H1 (cell line): Measurements from ENCODE around the gene MIX23.

Experiments
- CBX5 ChIP-seq: fragments of 300-800, 300-1000 bp; sonication (generic); IDR thresholded peaks from 2 replicates; pipeline ENCODE4 v1.7.1; 2016; ENCODE audit warnings: antibody characterized with exemption, low read length, low read depth
- CTCF ChIP-seq, 3 experiments: IDR thresholded peaks; 1 replicate in 2 of 3; 2 replicates in 1 of 3; pipeline versions ENCODE4 v1.5.1 to v1.6.1; 2011; ENCODE audit warnings: low read length in 3 of 3, mild to moderate bottlenecking in 3 of 3, inconsistent platforms in 2 of 3, low read depth in 1 of 3, moderate library complexity in 1 of 3; ENCODE audit not compliant: insufficient read depth in 1 of 3; ENCODE audit errors: control extremely low read depth in 1 of 3
- EGR1 ChIP-seq: IDR thresholded peaks from 2 replicates; pipeline ENCODE4 v1.6.1; 2011; ENCODE audit warnings: low read depth, low read length, borderline replicate concordance
- EZH2 ChIP-seq: fragments of 200-600 bp; sonication (generic); IDR thresholded peaks from 2 replicates; pipeline ENCODE4 v1.7.1; 2012; ENCODE audit warnings: low read depth, mild to moderate bottlenecking, moderate library complexity, low read length, inconsistent platforms; ENCODE audit not compliant: severe bottlenecking
- KDM1A ChIP-seq: fragments of 200-600, 300-600 bp; sonication (generic); IDR thresholded peaks from 2 replicates; pipeline ENCODE4 v1.7.1; 2016; ENCODE audit warnings: mild to moderate bottlenecking, low read length, borderline replicate concordance
- POLR2A ChIP-seq, 2 experiments: IDR thresholded peaks; 1 replicate in 1 of 2; 2 replicates in 1 of 2; pipeline ENCODE4 v1.6.1; 2011; ENCODE audit warnings: low read depth in 2 of 2, low read length in 2 of 2, mild to moderate bottlenecking in 2 of 2; ENCODE audit errors: control extremely low read depth in 1 of 2
- POLR2AphosphoS5 ChIP-seq: IDR thresholded peaks from 2 replicates; pipeline ENCODE4 v1.6.1; 2011; ENCODE audit warnings: low read depth, low read length
- SP2 ChIP-seq: IDR thresholded peaks from 2 replicates; pipeline ENCODE4 v1.6.1; 2012; ENCODE audit warnings: mild to moderate bottlenecking, low read length, inconsistent platforms
- SRF ChIP-seq: IDR thresholded peaks from 2 replicates; pipeline ENCODE4 v1.6.1; 2011; ENCODE audit warnings: mild to moderate bottlenecking, low read depth, low read length, moderate library complexity

GRCh38 chr3:122392868-122393844, 10.1 kb upstream of the MIX23 start:
- TF ChIP-seq CTCF (IDR thresholded peaks at IDR 0.05; ENCODE audit: control extremely low read depth in 1 of 3, insufficient read depth in 1 of 3, low read depth in 1 of 3, low read length in 3 of 3) (peak in 2 of 3 experiments; percentile 54 to 64; a peak in 2 of 4 replicates), CBX5 (no peak), POLR2AphosphoS5 (no peak), EZH2 (no peak), POLR2A (IDR thresholded peaks at IDR 0.05; ENCODE audit: control extremely low read depth in 1 of 2, low read depth in 2 of 2, low read length in 2 of 2) (no peak), SP2 (no peak), SRF (no peak), EGR1 (no peak), KDM1A (no peak)
